Panc1 (cell line): ENCODE measurements around the gene MGMT. TPM values are rescaled to one million over a fixed set of nuclear protein-coding genes. Genes with fewer than 3 reads are reported as not detected.

Source experiments
- ATAC-seq: fragments of 200-7000 bp; cut with Tn5 transposase; 2 replicates; pipeline ENCODE4 v1.9.1; 2020; ENCODE audit warnings: mild to moderate bottlenecking, moderate library complexity
- BruUV-seq: library from RNA; stranded (reverse); fragments of 400-500 nt; replicated peaks from 2 replicates; lab custom pipeline; 2021; lab: Mats Ljungman, UMichigan
- CTCF ChIA-PET: fragments of 300-600 bp; sonication (Branson Sonifier 250); formaldehyde crosslinking; loops from one replicate; lab custom pipeline; 2022; ENCODE audit warnings: antibody characterized with exemption; lab: Charles Lee
- POLR2A ChIA-PET: fragments of 300-600 bp; sonication (Branson Sonifier 250); formaldehyde crosslinking; loops from one replicate; lab custom pipeline; 2022; ENCODE audit warnings: antibody characterized with exemption; lab: Charles Lee
- DNase-seq: peaks from one replicate; pipeline ENCODE4 v3.0.0-alpha.2; 2010; ENCODE audit warnings: low read depth, low spot score
- H3K27ac ChIP-seq: 2 replicates; pipeline ENCODE4 v1.5.1; 2011; ENCODE audit warnings: mild to moderate bottlenecking, low read length, inconsistent platforms
- H3K27me3 ChIP-seq: fragments of 200-500 bp; sonication (Bioruptor generic); 2 replicates; pipeline ENCODE4 v1.6.0; 2014; ENCODE audit warnings: low read length, inconsistent platforms; ENCODE audit not compliant: control insufficient read depth, insufficient read depth
- H3K36me3 ChIP-seq: fragments of 200-500 bp; sonication (Bioruptor generic); 2 replicates; pipeline ENCODE4 v1.5.1; 2014; ENCODE audit warnings: inconsistent platforms, mild to moderate bottlenecking, low read length, moderate library complexity; ENCODE audit not compliant: control insufficient read depth, insufficient read depth
- H3K4me1 ChIP-seq: 2 replicates; pipeline ENCODE4 v1.5.1; 2011; ENCODE audit warnings: inconsistent platforms, mild to moderate bottlenecking, low read length, moderate library complexity; ENCODE audit not compliant: control insufficient read depth, insufficient read depth
- H3K4me3 ChIP-seq, 2 experiments: 2 replicates each; pipeline ENCODE4 v1.5.1; 2011 to 2012; ENCODE audit warnings: low read depth in 2 of 2, low read length in 2 of 2, mild to moderate bottlenecking in 2 of 2, inconsistent platforms in 1 of 2, moderate library complexity in 1 of 2
- H3K9me3 ChIP-seq: fragments of 200-500 bp; sonication (Bioruptor generic); 2 replicates; pipeline ENCODE4 v1.5.1; 2014; ENCODE audit warnings: low read depth, mild to moderate bottlenecking, inconsistent platforms, low read length, moderate library complexity; ENCODE audit not compliant: control insufficient read depth, insufficient read depth
- CTCF ChIP-seq: fragments of 450-650 bp; IDR thresholded peaks from 2 replicates; pipeline ENCODE4 v1.5.1; 2017; ENCODE audit warnings: mild to moderate bottlenecking
- POLR2AphosphoS5 ChIP-seq: IDR thresholded peaks from 2 replicates; pipeline ENCODE4 v1.6.1; 2012; ENCODE audit warnings: mild to moderate bottlenecking, low read depth, low read length, moderate library complexity
- REST ChIP-seq, 2 experiments: IDR thresholded peaks; 2 replicates each; pipeline ENCODE4 v1.6.1; 2011 to 2012; ENCODE audit warnings: low read depth in 2 of 2, control low read depth in 1 of 2, low read length in 1 of 2, mild to moderate bottlenecking in 1 of 2, moderate library complexity in 1 of 2; ENCODE audit not compliant: insufficient read depth in 1 of 2
- SIN3A ChIP-seq: IDR thresholded peaks from 2 replicates; pipeline ENCODE4 v1.6.1; 2012; ENCODE audit warnings: low read depth, mild to moderate bottlenecking, low read length, moderate library complexity, borderline replicate concordance; ENCODE audit not compliant: insufficient read depth
- TCF7L2 ChIP-seq: IDR thresholded peaks from 2 replicates; pipeline ENCODE4 v1.6.1; 2011; ENCODE audit warnings: mild to moderate bottlenecking, low read depth, low read length, inconsistent platforms
- in situ Hi-C: cut with HindIII; loops from 2 replicates; pipeline ENCODE4 v1.10.0; 2016; ENCODE audit warnings: low sequenced_read_pairs, low pct_unique_long_range_greater_than_20kb
- intact Hi-C: fragments of 100-400 bp; cut with micrococcal nuclease; formaldehyde crosslinking; loops from one replicate; pipeline ENCODE4 v1.10.0; 2022; ENCODE audit not compliant: unreplicated experiment
- total RNA-seq: library from RNA; stranded (reverse); gene quantifications from one replicate; pipeline ENCODE4 v1.2.1, GENCODE V29; 2021; ENCODE audit not compliant: unreplicated experiment

The MGMT gene
- total RNA-seq, 1 experiment from 2014 or later, result 27.3 TPM

GRCh38 chr10:129518793-129519192 is 51.8 kb downstream of the MGMT start:
- no peak for TF ChIP-seq CTCF
- no peak for TF ChIP-seq REST (IDR thresholded peaks at IDR 0.05; ENCODE audit: insufficient read depth in 1 of 2, low read depth in 2 of 2, low read length in 1 of 2)
- no peak for TF ChIP-seq TCF7L2
- no peak for TF ChIP-seq POLR2AphosphoS5
- TF ChIP-seq SIN3A, result no peak
- Histone ChIP-seq H3K9me3 (no peaks in the 10 kb centered on the region), H3K4me1 (no peaks in the 10 kb centered on the region; the same call in 1 of the 2 replicates), H3K27ac (no peak overlapping the region), H3K27me3 (no peaks in the 10 kb centered on the region), H3K36me3 (no peaks in the 10 kb centered on the region), H3K4me3 (no peak overlapping the region)
- intact Hi-C loops, result no loop called here
- in situ Hi-C loops, result no loop called here
- DNase-seq (no peak), ATAC-seq (no peak)
- ChIA-PET CTCF (no interaction called here), POLR2A (no interaction called here)
- no TSS peak for BruUV-seq

GRCh38 chr10:129520440-129521080 is 53.5 kb downstream of the MGMT start:
- in situ Hi-C loops, result no loop called here
- TF ChIP-seq POLR2AphosphoS5 (no peak), TCF7L2 (no peak), CTCF (no peak), SIN3A (no peak), REST (IDR thresholded peaks at IDR 0.05; ENCODE audit: insufficient read depth in 1 of 2, low read depth in 2 of 2, low read length in 1 of 2) (no peak)
- intact Hi-C loops, result no loop called here

More at GRCh38 chr10:129520440-129521080, 53.5 kb downstream of the MGMT start:
- no peak overlapping the region for H3K4me3 ChIP-seq
- no peaks in the 10 kb centered on the region for H3K9me3 ChIP-seq
- H3K27ac ChIP-seq, result no peak overlapping the region
- ChIA-PET POLR2A (no interaction called here), CTCF (no interaction called here)
- H3K36me3 ChIP-seq, result no peaks in the 10 kb centered on the region
- no TSS peak for BruUV-seq
- H3K4me1 ChIP-seq, result peaks cover 4% of the 10 kb centered on the region
- DNase-seq (no peak), ATAC-seq (no peak)
- H3K27me3 ChIP-seq, result no peaks in the 10 kb centered on the region
